ENCODE results near the gene KRTAP5-5.
"Not testable (repeated sequence)": the region's sequence is repeated elsewhere in the genome, so short reads cannot be mapped to it uniquely, and the experiment has no call there.

The KRTAP5-5 gene, protein sequence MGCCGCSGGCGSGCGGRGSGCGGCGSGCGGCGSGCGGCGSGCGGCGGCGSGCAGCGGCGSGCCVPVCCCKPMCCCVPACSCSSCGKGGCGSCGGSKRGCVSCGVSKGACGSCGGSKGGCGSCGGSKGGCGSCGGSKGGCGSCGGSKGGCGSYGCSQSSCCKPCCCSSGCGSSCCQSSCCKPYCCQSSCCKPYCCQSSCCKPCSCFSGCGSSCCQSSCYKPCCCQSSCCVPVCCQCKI

DNA sequence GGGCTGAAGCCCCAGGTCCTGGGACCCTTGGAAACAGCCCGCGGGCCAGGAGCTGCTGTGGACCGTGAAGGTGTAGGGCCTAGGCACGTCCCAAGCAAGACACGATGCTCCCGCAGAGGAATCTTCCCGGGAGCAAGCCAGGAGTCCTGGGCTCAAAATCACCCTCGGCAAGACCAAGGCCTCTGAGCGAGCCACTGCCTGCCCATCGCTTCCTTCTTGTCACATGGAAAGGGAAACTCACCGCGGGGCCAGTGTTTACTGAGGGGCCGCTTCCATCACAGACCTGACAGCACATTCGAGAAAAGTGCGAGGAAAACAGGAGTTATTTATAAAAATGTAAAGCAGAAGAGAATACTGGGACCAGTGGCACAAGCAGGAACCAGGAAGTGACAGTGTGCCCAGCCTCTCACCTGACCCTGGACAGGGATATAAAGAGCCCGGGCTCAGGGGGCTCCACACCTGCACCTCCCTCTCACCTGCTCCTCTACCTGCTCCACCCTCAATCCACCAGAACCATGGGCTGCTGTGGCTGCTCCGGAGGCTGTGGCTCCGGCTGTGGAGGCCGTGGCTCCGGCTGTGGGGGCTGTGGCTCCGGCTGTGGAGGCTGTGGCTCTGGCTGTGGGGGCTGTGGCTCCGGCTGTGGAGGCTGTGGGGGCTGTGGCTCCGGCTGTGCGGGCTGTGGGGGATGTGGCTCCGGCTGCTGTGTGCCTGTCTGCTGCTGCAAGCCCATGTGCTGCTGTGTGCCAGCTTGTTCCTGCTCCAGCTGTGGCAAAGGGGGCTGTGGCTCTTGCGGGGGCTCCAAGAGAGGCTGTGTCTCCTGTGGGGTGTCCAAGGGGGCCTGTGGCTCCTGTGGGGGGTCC, at the start of gene KRTAP5-5:
KRTAP5-5 (plus strand) TSS at position 450 of the 860 bp plus-strand sequence; CDS start at position 516, 66 bp downstream.
- DNase-seq (ENCODE audit: low read depth in 2 of 3, low spot score in 2 of 3) = no peak

DNA sequence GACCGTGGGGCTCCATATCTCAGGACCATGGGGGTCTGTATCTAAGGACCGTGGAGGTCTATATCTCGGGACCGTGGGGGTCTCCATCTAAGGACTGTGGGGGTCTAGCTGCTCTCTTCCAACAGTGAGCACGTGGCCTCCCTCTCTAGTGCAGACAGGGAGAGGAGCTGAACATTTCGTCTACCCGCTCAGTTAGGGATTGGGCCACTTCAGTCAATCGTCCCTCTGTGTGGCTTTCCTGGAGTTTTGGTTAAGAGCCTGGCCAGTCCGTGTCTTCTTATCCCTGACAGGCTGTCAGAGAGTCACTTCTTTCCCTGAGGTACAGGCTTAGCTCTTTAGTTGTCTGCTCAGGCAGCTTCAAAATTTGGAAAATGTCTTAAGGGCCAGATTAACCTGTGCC, 47.6 kb upstream of the KRTAP5-5 start:
- no peak for DNase-seq (ENCODE audit: low read depth in 2 of 3, low spot score in 2 of 3)

DNA sequence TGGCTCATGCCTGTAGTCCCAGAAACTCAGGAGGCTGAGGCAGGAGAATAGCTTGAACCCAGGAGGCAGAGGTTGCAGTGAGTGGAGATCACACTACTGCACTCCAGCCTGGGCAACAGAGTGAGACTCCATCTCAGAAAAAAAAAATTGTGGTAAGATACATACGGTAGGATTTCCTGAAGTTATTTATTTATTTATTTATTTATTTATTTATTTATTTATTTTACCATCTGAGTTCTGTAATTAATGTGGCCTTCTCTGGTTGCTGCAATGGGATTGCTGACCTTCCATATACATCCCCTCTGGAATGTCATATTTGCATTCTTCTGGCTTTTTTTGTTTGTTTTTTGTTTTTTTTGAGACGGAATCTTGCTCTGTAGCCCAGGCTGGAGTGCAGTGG, 46.7 kb upstream of the KRTAP5-5 start:
- DNase-seq (ENCODE audit: low read depth in 2 of 3, low spot score in 2 of 3) = not testable (repeated sequence)

DNA sequence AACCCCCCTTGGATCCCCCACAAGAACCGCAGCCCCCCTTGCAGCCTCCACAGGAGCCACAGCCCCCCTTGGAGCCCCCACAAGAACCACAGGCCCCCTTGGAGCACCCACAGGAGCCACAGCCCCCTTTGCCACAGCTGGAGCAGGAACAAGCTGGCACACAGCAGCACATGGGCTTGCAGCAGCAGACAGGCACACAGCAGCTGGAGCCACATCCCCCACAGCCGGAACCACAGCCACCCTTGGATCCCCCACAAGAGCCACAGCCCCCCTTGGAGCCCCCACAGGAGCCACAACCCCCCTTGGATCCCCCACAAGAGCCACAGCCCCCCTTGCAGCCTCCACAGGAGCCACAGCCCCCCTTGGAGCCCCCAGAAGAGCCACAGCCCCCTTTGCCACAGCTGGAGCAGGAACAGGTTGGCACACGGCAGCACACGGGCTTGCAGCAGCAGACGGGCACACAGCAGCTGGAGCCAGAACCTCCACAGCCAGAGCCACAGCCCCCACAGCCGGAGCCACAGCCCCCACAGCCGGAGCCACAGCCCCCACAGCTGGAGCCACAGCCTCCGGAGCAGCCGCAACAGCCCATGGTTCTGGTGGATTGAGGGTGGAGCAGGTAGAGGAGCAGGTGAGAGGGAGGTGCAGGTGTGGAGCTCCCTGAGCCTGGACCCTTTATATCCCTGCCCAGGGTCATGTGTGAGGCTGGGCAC, 44.8 kb upstream of the KRTAP5-5 start, which contains the start of gene KRTAP5-1:
KRTAP5-1 (minus strand) TSS at position 623 of the 710 bp plus-strand sequence; CDS start at position 589, 34 bp downstream.
- DNase-seq (ENCODE audit: low read depth in 2 of 3, low spot score in 2 of 3) = not testable (repeated sequence)

DNA sequence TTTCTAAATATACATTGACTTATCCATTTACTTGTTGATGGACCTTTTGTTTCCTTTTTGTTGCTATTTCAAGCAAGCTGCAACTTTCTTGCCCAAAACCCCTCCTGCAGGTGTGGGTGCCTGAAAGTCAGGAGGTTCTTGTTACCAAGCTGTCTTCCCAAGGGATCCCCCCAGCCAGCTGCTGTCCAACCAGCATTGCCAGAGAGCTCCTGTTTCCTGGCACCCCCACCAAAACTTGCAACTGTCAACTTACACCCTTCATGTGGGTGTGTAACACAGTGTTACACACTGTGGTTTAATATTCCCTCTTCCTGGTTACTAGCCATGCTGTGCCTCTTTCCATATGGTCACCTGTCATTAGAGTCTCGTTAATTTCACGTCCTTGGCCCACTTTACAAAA, 42.9 kb upstream of the KRTAP5-5 start:
- no peak for DNase-seq (ENCODE audit: low read depth in 2 of 3, low spot score in 2 of 3)

DNA sequence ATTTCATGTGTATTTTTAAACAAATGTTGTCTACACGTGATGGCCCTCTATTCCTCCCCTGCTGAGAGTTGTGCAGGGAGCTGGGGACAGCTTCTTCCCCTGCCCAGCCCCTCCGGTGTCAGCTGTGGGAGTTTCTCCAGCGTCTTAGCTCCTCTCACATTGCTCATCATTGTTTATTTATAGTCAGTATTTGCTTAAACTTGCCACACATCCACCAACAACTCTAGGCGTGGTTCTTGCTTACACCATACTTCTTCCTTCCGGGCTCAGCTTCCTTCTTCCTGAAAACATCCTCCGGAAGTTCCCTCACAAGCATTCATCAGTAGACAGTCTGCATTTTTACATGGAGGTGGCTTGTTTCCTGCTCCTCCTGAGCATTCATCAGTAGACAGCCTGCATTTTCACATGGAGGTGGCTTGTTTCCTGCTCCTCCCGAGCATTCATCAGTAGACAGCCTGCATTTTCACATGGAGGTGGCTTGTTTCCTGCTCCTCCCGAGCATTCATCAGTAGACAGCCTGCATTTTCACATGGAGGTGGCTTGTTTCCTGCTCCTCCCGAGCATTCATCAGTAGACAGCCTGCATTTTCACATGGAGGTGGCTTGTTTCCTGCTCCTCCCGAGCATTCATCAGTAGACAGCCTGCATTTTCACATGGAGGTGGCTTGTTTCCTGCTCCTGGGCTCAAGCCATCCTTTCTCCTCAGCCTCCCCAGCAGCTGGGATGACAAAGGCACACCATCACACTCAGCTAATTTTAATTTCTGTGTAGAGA, 40.2 kb upstream of the KRTAP5-5 start:
- not testable (repeated sequence) for DNase-seq (ENCODE audit: low read depth in 2 of 3, low spot score in 2 of 3)

DNA sequence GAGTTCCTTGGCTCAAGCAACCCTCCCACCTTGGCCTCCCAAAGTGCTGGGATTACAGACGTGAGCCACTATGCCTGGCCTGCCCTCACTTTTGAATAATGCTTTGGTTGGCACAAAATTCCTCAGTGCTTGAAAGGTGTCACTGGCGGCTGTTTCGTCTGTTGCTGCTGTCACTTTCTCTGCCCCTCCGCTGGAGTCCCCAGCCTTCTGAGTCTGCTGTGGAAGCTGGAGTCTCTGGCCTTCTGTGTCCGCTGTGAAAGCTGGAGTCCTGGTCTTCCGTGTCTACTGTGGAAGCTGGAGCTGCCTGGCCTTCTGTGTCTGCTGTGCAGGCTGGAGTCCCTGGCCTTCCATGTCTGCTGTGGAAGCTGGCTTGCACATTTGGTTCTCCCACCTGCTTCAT, 39.6 kb upstream of the KRTAP5-5 start:
- DNase-seq (ENCODE audit: low read depth in 2 of 3, low spot score in 2 of 3) = no peak

DNA sequence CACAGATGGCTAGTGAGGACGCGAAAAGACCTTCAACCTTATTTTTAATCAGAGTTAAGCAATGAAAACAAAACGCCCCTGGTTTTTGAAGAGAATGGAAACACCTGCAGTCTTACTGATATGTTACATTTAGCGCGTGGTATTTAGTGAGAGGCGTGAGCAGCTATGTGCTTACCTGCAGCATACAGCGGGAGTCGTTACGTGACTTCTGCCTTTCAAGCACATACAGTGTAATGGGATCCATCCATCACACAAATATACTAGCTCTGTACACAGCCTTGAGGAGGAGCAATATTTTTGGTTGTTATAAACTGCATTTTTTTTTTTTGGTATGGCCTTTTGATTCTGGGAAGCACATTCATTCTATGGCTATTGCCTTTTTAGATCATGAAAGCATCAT, 36.9 kb upstream of the KRTAP5-5 start:
- no peak for DNase-seq (ENCODE audit: low read depth in 2 of 3, low spot score in 2 of 3)

DNA sequence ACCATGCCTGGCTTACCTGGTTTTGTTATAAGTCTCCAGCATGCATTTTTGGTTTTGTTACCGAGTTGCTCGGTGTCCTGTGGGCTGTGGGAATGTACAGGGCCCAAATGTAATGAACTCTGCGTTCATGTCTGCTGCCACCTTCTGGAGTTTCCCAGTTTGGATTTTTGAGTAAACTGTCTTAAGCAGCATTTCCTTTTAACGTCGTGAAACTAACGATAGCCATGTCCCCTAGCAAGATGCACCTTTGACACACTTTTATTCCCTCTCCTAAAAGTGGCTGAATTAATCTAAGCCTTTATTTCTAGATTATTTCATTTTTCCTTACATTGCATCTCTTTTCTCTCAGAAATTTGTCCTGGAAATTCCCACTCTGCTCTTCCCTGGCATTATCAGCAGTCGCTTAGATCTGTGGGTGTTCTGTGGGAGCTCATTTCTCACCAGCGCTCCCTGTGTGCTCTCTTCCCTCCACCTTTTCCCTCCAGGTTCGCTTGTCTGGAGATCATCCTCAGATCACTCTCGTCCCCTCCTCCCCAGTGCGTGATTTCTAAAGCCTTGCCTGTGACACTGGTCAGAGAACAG, 33.5 kb upstream of the KRTAP5-5 start:
- DNase-seq (ENCODE audit: low read depth in 2 of 3, low spot score in 2 of 3) = not testable (repeated sequence)

DNA sequence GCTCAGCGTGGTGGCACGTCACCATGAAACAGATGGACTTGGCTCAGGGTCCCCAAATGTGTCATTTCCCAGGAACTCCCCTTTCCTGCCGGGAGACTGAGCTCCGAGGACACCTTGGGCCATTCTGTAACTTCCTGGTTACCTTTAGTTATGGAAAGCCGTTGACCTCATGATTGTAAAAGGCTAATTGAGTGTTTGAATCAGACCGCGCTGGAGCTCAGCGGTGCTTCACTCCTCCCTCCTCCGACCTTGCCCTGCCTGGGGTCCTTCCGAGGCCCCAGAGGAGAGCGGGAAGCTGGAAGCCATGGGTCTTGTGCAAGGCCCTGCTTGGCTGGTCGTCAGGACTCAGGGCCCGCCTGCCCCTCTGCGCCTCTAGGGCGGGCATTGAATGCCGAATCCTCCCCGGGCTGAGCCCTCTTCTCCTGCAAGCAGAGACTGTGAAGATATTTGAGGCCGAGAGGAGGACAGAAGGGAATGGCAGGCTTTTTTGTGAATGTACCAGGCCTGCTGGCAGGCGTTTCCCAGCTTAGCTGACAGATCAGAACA, 32.9 kb upstream of the KRTAP5-5 start:
- DNase-seq (ENCODE audit: low read depth in 2 of 3, low spot score in 2 of 3) = not testable (repeated sequence)

DNA sequence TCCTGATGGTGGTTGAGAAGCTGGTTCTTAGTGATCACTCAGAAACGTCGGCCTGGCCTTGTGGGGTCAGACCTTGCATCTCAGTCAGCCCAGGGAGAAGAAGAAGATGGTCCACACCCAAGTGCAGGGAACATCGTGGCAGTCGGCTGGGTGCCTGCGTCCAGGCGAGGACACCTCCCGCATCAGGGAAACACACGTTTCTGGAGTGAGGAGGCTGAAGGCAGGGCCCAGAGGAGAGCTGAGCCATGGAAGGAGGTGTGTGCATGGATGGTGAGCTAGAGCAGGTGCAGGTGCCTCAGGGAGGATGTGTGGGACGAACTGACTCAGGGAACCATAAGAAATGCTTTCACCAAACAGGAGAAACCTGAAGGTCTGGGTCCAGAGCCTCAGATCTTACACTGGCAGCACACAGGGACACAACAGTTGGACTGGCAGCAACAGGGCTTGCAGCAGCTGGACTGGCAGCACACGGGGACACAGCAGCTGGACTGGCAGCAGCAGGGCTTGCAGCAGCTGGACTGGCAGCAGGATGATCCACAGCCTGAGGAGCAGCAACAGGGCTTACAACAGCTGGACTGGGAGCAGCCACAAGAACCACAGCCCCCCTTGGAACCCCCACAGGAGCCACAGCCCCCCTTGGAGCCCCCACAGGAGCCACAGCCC, 32.1 kb upstream of the KRTAP5-5 start:
- DNase-seq (ENCODE audit: low read depth in 2 of 3, low spot score in 2 of 3) = no peak

DNA sequence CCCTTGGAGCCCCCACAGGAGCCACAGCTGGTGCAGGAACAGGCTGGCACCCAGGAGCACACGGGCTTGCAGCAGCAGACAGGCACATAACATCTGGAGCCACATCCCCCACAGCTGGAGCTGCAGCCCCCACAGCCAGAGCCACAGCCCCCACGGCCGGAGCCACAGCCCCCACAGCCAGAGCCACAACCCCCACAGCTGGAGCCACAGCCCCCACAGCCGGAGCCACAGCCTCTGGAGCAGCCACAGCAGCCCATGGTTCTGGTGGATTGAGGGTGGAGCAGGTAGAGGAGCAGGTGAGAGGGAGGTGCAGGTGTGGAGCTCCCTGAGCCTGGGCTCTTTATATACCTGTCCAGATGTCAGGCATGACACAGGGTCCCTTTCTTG, 31.6 kb upstream of the KRTAP5-5 start, which contains the start of gene KRTAP5-2:
KRTAP5-2 (minus strand) TSS at position 301 of the 387 bp plus-strand sequence; CDS start at position 257, 44 bp downstream.
- no peak for DNase-seq (ENCODE audit: low read depth in 2 of 3, low spot score in 2 of 3)

DNA sequence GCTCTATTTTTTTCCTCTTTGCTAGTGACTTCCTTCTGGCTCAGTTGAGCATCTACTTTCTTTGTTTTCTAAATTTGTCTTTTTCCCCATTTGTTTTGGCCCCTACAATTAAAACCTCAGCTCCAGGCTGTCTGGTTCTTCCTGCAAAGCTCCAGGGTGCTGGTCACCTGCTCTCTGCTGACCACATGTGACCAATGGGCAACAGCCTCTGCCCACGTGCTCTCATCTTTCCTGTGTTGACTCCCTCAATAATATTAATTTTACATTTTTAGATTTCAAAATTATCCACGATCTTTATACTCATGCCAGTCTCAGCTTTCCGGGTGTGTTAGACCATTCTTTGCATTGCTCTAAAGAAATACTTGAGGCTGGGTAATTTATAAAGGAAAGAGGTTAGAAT, 31.2 kb upstream of the KRTAP5-5 start:
- not testable (repeated sequence) for DNase-seq (ENCODE audit: low read depth in 2 of 3, low spot score in 2 of 3)

DNA sequence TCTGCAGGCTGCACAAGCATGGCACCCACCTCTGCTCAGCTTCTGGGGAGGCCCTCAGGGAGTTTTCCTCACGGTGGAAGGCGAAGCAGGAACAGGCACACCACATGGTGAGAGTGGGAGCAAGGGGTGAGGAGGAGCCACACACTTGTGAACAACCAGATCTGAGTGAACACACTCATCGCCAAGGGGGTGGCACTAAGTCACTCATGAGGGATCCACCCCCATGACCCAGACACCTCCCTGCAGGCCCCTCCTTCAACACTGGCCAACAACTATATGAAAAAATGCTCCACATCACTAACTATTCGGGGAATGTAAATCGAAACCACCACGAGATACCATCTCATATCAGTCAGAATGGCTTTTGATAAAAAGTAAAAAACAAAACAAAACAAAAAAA, 30.8 kb upstream of the KRTAP5-5 start:
- no peak for DNase-seq (ENCODE audit: low read depth in 2 of 3, low spot score in 2 of 3)

DNA sequence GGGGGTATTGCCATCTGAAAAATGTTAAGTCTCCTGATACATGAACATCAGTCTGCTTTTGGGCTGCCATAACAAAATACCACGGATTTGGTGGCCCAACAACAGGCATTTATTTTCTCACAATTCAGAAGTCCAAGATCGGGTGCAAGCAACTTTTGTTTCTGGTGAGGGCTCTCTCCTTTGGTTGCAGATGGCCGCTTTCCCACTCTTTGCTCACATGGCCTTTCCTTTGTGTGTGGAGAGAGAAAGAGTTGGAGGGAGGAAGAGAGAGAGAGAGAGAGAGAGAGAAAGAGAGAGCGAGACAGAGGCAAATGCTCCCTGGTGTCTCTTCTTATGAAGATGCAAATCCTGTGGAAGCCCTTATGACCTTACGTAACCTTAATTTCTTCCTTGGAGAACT, 28.9 kb upstream of the KRTAP5-5 start:
- no peak for DNase-seq (ENCODE audit: low read depth in 2 of 3, low spot score in 2 of 3)

DNA sequence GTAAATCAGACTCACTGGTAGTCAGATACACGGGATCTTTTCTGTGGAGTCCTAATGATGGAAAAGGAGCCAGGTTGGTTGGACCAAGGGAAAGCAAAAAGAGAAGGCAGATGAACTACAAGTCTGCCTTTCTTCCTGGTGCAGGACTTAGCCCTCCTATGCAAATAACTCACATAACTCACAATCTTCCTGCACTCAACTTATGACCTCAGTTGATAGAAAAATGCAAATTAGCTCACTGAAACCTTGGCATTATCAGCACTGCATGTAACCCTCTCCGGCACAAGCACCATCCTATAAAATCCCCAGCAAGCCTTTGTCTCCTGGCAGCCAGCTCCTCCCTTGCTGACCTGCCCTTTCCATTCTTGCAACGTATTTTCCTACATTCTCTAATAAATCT, 27.9 kb upstream of the KRTAP5-5 start:
- not testable (repeated sequence) for DNase-seq (ENCODE audit: low read depth in 2 of 3, low spot score in 2 of 3)

DNA sequence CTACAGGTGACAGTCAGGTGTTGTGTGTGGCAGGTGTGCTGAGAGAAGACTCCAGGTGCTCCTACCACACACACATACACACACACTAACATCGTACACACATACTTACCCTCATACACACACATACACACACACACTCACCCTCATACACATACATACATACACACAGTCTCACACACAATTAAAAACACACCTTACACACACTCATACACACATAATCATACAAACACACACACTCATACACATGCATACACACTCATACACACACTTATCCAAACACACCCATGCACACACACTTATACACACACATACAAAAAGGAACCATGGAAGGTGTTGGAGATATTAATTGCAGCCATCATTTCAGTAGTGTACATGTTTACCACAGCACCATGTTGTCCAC, 25.9 kb upstream of the KRTAP5-5 start:
- no peak for DNase-seq (ENCODE audit: low read depth in 2 of 3, low spot score in 2 of 3)

DNA sequence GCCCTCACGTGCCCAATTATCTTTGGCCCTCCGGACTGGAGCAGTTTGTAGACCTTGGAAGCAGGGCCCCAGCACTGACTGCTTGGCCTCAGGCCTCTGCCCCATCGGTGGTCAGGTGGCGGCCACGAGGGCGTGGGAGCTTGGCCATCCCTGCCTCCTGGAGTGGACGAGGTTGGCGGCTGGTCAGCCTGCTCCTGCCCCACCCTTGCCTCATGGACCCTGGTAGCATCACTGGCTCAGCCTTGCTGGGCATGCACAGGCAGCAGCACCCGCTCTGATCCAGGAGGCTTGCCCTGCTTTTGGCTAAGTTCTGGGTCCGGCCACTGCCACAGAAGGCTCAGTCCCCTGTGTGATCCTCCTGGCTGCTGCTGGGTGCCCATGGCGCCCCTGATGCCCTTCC, 25.4 kb upstream of the KRTAP5-5 start:
- no peak for DNase-seq (ENCODE audit: low read depth in 2 of 3, low spot score in 2 of 3)

DNA sequence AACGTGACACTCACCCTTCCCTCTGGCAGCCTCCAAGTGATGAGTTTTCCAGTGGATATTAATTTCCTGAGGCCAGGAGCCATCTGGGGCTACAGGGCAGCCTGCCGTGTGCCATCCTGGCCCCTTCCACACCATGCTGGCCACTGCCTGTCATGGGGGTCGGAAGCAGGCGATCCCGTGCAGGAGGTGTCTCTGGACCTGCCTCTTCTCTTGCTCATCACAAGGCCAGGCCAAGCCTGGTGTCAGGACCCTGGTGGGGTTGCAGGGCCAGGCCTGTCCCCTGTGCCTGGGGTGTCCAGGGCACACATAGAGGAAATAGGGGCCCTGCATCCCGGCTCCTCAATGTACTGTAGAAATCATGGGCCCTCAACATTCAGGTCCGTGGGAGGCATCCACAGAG, 24.9 kb upstream of the KRTAP5-5 start:
- no peak for DNase-seq (ENCODE audit: low read depth in 2 of 3, low spot score in 2 of 3)

DNA sequence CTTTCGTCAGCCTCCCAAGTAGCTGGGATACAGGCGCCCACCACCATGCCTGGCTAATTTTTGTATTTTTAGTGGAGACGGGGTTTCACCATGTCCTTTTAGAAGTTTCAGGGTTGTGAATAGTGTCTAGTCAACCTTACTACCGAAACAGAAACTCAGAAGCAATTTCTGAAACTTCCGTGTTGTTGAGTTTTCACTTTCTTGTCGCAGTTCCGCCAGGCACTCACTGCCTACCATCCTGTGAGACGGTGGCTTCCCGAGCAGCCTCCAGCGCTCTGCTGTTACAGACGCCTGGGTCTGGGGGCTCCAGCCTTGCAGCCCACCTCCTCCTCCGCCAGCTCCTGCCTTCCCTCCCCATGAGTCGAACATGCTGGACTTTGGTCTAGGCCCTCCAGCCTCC, 23.7 kb upstream of the KRTAP5-5 start:
- DNase-seq (ENCODE audit: low read depth in 2 of 3, low spot score in 2 of 3) = not testable (repeated sequence)
